ENCODE results near the gene HES1.
"Not testable (repeated sequence)": the region's sequence is repeated elsewhere in the genome, so short reads cannot be mapped to it uniquely, and the experiment has no call there.

Gene HES1

GRCh38 chr3:194124193-194124592, 11.8 kb upstream of the HES1 start:
- H3K4me1 ChIP-seq (ENCODE audit: control insufficient read depth in 1 of 2, insufficient read depth in 1 of 2, low read depth in 1 of 2, low read length in 1 of 2), result no peaks in the 10 kb centered on the region
- peaks cover 94% of the 10 kb centered on the region for H3K27me3 ChIP-seq
- no peaks in the 10 kb centered on the region for H3K9me3 ChIP-seq
- no peak overlapping the region for H3K4me3 ChIP-seq (ENCODE audit: low read depth in 1 of 2, low read length in 1 of 2)
- no peaks in the 10 kb centered on the region for H3K36me3 ChIP-seq
- H3K27ac ChIP-seq, result no peak overlapping the region
- no peak for TF ChIP-seq CTCF (IDR thresholded peaks at IDR 0.05)

- Histone ChIP-seq H3K36me3 (no peaks in the 10 kb centered on the region), H3K4me3 (ENCODE audit: low read depth in 1 of 2, low read length in 1 of 2) (no peak overlapping the region), H3K4me1 (ENCODE audit: control insufficient read depth in 1 of 2, insufficient read depth in 1 of 2, low read depth in 1 of 2, low read length in 1 of 2) (no peaks in the 10 kb centered on the region), H3K27me3 (peaks cover 93% of the 10 kb centered on the region), H3K9me3 (no peaks in the 10 kb centered on the region), H3K27ac (no peak overlapping the region)
- no peak for TF ChIP-seq CTCF (IDR thresholded peaks at IDR 0.05)
These were observed 10.5 kb upstream of the HES1 start for GRCh38 chr3:194125442-194125841.

GRCh38 chr3:194126790-194127189, 9.2 kb upstream of the HES1 start:
- H3K27me3 ChIP-seq, result peaks cover 93% of the 10 kb centered on the region
- no peaks in the 10 kb centered on the region for H3K36me3 ChIP-seq
- H3K4me1 ChIP-seq (ENCODE audit: control insufficient read depth in 1 of 2, insufficient read depth in 1 of 2, low read depth in 1 of 2, low read length in 1 of 2), result no peaks in the 10 kb centered on the region
- H3K4me3 ChIP-seq (ENCODE audit: low read depth in 1 of 2, low read length in 1 of 2), result no peak overlapping the region
- no peak for TF ChIP-seq CTCF (IDR thresholded peaks at IDR 0.05)
- H3K27ac ChIP-seq, result no peak overlapping the region
- H3K9me3 ChIP-seq, result no peaks in the 10 kb centered on the region

- no peak overlapping the region for H3K27ac ChIP-seq
- no peak overlapping the region for H3K4me3 ChIP-seq (ENCODE audit: low read depth in 1 of 2, low read length in 1 of 2)
- H3K27me3 ChIP-seq, result peaks cover 97% of the 10 kb centered on the region
- H3K36me3 ChIP-seq, result no peaks in the 10 kb centered on the region
- no peaks in the 10 kb centered on the region for H3K4me1 ChIP-seq (ENCODE audit: control insufficient read depth in 1 of 2, insufficient read depth in 1 of 2, low read depth in 1 of 2, low read length in 1 of 2)
- H3K9me3 ChIP-seq, result no peaks in the 10 kb centered on the region
- no peak for TF ChIP-seq CTCF (IDR thresholded peaks at IDR 0.05)
These were observed 7.6 kb upstream of the HES1 start for GRCh38 chr3:194128202-194128918.

GRCh38 chr3:194128919-194129295, 7.0 kb upstream of the HES1 start:
- not testable (repeated sequence) for H3K27ac ChIP-seq; H3K4me3 ChIP-seq (ENCODE audit: low read depth in 1 of 2, low read length in 1 of 2); H3K36me3 ChIP-seq; H3K4me1 ChIP-seq (ENCODE audit: control insufficient read depth in 1 of 2, insufficient read depth in 1 of 2, low read depth in 1 of 2, low read length in 1 of 2); H3K9me3 ChIP-seq
- H3K27me3 ChIP-seq, result peaks cover 97% of the 10 kb centered on the region

- Histone ChIP-seq H3K27me3 (peaks cover 96% of the 10 kb centered on the region), H3K4me1 (ENCODE audit: control insufficient read depth in 1 of 2, insufficient read depth in 1 of 2, low read depth in 1 of 2, low read length in 1 of 2) (peaks cover 6 to 9% of the 10 kb centered on the region in 2 experiments), H3K27ac (no peak overlapping the region), H3K4me3 (ENCODE audit: low read depth in 1 of 2, low read length in 1 of 2) (no peak overlapping the region), H3K9me3 (no peaks in the 10 kb centered on the region), H3K36me3 (no peaks in the 10 kb centered on the region)
- TF ChIP-seq CTCF (IDR thresholded peaks at IDR 0.05), result no peak
These were observed 6.3 kb upstream of the HES1 start for GRCh38 chr3:194129581-194130133.

All from neutrophil (primary cell).